DOHH2 (cell line): ENCODE results near the gene RIMBP3B.
"Not testable (repeated sequence)": the region's sequence is repeated elsewhere in the genome, so short reads cannot be mapped to it uniquely, and the experiment has no call there.

Experiments used
- H3F3A ChIP-seq: fragments of 200-600 bp; sonication (generic), shearing (Covaris generic); 2 replicates; pipeline ENCODE4 v1.6.0; 2016; ENCODE audit warnings: antibody characterized with exemption, mild to moderate bottlenecking; ENCODE audit not compliant: control insufficient read depth, insufficient read depth
- H3K27ac ChIP-seq: fragments of 200-600 bp; sonication (generic); 2 replicates; pipeline ENCODE4 v1.5.1; 2014; ENCODE audit warnings: low read depth, mild to moderate bottlenecking, low read length, moderate library complexity
- H3K27me3 ChIP-seq: fragments of 200-600 bp; sonication (generic); 2 replicates; pipeline ENCODE4 v1.6.1; 2014; ENCODE audit warnings: mild to moderate bottlenecking, low read length, mixed read lengths; ENCODE audit not compliant: control insufficient read depth
- H3K36me3 ChIP-seq: fragments of 200-600 bp; sonication (generic); 2 replicates; pipeline ENCODE4 v1.6.1; 2014; ENCODE audit warnings: mild to moderate bottlenecking, low read length, moderate library complexity, mixed read lengths; ENCODE audit not compliant: control insufficient read depth
- H3K4me1 ChIP-seq: fragments of 200-600 bp; sonication (generic); 2 replicates; pipeline ENCODE4 v1.6.1; 2014; ENCODE audit warnings: mild to moderate bottlenecking, low read length, mixed read lengths; ENCODE audit not compliant: control insufficient read depth
- H3K4me2 ChIP-seq: fragments of 200-600 bp; sonication (generic); 2 replicates; pipeline ENCODE4 v1.6.0; 2014; ENCODE audit warnings: mild to moderate bottlenecking, low read length, moderate library complexity
- H3K4me3 ChIP-seq: fragments of 200-600 bp; sonication (generic); 2 replicates; pipeline ENCODE4 v1.5.1; 2014; ENCODE audit warnings: mild to moderate bottlenecking, low read length, mixed read lengths
- H3K79me2 ChIP-seq: fragments of 200-600 bp; sonication (generic); 2 replicates; pipeline ENCODE4 v1.6.1; 2014; ENCODE audit warnings: mild to moderate bottlenecking, low read length, mixed read lengths; ENCODE audit not compliant: control insufficient read depth
- H3K9me2 ChIP-seq: fragments of 200-600 bp; sonication (generic); replicated peaks from 2 replicates; pipeline ENCODE4 v1.6.1; 2014; ENCODE audit warnings: mild to moderate bottlenecking, low read length, mixed read lengths; ENCODE audit not compliant: control insufficient read depth
- H3K9me3 ChIP-seq: fragments of 200-600 bp; sonication (generic); 2 replicates; pipeline ENCODE4 v1.6.1; 2014; ENCODE audit warnings: antibody characterized with exemption, low read length, mixed read lengths; ENCODE audit not compliant: control insufficient read depth, insufficient read depth
- H4K20me1 ChIP-seq: fragments of 200-600 bp; sonication (generic); 2 replicates; pipeline ENCODE4 v1.6.0; 2014; ENCODE audit warnings: low read depth, mild to moderate bottlenecking, antibody characterized with exemption, low read length, moderate library complexity; ENCODE audit not compliant: control insufficient read depth, insufficient read depth

Gene RIMBP3B

DNA sequence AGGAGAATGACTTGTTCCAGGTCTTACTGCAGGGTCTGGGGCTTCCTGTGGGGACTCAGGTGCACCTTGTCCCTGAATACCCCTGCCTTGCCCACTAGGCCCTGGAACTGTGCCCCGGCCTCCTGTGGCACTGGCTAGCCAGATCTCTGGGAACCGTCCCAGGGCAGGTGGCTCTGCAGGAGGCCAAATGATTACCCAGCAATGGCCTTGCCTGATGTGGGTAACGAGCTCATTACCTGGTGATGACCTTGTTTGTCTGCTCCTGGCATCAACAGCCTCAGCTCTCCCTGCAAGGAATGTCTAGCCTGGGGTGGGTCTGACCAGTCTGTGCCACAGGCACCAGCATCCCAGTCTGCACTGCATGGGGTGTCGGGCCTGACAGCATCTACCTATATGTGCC is 18.2 kb upstream of the RIMBP3B start:
- H3K4me2 ChIP-seq, H3F3A ChIP-seq, H3K79me2 ChIP-seq, H4K20me1 ChIP-seq, H3K4me3 ChIP-seq, H3K4me1 ChIP-seq, H3K27ac ChIP-seq, H3K9me2 ChIP-seq, H3K36me3 ChIP-seq, H3K9me3 ChIP-seq, H3K27me3 ChIP-seq: not testable (repeated sequence)

DNA sequence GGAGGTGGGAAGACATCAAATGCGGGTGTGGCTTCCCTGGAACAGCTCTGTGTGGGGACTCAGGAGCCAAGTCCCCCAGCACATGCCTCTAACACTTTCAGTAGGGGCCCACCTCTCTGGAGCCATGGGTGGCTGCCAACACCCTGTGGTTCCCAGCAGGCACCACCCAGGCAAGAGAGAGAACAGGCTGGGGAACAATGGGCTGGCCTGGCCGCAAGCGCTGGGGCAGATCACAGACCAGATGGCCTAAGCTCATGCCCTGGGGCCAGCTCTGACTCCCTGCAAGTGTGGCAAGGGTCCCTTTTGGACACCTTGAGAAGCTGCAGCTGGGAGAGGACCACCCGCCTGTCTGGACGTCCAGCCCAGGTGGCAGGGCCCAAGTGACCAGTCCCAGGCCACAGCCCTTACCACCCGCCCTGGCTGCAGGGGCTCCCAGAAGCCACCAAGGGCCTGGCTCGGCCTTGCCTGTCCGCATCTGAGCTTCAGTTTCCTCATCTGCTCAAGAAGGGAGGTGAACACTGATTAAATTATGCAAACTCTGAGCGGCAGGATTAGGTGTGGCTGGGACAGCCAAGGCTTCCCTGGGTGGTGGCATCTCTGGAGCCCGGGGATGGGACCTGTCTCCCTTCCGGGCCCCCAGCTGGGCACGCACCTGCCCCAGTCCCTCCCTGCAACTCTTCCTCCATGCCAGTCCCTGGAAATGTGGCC is 14.8 kb upstream of the RIMBP3B start:
- not testable (repeated sequence) for H3K27me3 ChIP-seq, H3K79me2 ChIP-seq, H3K9me3 ChIP-seq, H3K9me2 ChIP-seq, H3K27ac ChIP-seq, H3K4me2 ChIP-seq, H3K4me1 ChIP-seq, H4K20me1 ChIP-seq, H3F3A ChIP-seq, H3K36me3 ChIP-seq, H3K4me3 ChIP-seq

- H3K79me2 ChIP-seq, H3K4me2 ChIP-seq, H4K20me1 ChIP-seq, H3F3A ChIP-seq, H3K27me3 ChIP-seq, H3K9me2 ChIP-seq, H3K27ac ChIP-seq, H3K4me1 ChIP-seq, H3K36me3 ChIP-seq, H3K4me3 ChIP-seq, H3K9me3 ChIP-seq: not testable (repeated sequence)
These were observed 7.7 kb upstream of the RIMBP3B start for GRCh38 chr22:21375880-21376279.

DNA sequence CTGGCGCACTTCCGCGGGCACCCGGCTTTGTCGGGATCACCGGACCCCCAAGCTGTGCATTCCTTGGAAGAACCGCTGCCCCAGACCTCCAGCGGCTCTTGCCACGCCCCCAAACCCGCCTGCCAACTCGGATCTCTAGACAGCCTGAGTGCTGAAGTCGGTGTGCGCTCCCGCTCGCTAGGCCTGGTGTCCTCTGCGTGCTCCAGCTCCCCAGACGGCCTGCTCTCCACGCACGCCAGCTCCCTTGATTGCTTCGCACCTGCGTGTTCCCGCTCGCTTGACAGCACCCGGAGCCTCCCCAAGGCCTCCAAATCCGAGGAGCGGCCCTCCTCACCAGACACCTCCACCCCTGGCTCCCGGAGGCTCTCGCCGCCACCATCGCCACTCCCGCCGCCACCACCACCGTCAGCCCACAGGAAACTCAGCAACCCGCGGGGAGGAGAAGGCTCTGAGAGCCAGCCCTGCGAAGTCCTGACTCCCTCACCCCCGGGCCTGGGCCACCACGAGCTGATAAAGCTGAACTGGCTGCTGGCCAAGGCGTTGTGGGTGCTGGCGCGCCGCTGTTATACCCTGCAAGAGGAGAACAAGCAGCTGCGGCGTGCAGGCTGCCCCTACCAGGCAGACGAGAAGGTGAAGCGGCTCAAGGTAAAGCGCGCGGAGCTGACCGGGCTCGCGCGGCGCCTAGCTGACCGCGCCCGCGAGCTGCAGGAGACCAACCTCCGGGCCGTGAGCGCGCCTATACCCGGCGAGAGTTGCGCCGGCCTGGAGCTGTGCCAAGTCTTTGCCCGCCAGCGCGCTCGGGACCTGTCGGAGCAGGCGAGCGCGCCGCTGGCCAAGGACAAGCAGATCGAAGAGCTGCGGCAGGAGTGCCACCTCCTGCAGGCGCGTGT is 1.2 kb downstream of the RIMBP3B start:
- H3F3A ChIP-seq, H3K4me1 ChIP-seq, H4K20me1 ChIP-seq, H3K4me2 ChIP-seq, H3K9me2 ChIP-seq, H3K27ac ChIP-seq, H3K27me3 ChIP-seq, H3K9me3 ChIP-seq, H3K4me3 ChIP-seq, H3K79me2 ChIP-seq, H3K36me3 ChIP-seq: not testable (repeated sequence)

DNA sequence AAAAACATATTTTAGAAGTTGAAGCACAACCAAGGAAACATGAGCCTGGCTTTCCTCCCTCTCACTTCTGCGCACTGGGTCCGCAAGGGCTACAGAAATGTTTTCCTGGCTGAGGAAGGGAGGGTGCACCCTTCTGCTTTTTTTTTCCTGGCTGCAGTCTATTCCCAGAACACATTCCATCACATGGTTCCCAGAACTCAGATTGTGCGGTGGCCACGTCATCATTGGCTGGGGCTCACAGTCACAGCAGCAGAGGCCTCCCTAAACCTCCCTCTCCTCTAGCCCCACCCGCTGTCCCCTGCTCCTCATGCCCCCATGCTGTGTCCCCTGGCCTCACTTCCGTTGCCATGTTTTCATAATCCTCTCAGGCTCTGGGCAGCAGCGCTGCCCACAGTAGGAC is 5.9 kb downstream of the RIMBP3B start:
- not testable (repeated sequence) for H3K4me1 ChIP-seq, H3K79me2 ChIP-seq, H3F3A ChIP-seq, H3K9me2 ChIP-seq, H4K20me1 ChIP-seq, H3K4me3 ChIP-seq, H3K27ac ChIP-seq, H3K36me3 ChIP-seq, H3K27me3 ChIP-seq, H3K4me2 ChIP-seq, H3K9me3 ChIP-seq

GRCh38 chr22:21390013-21390412 is 6.5 kb downstream of the RIMBP3B start:
- not testable (repeated sequence) for H3K27ac ChIP-seq, H3K4me1 ChIP-seq, H3K27me3 ChIP-seq, H3K4me3 ChIP-seq, H3K4me2 ChIP-seq, H3K9me2 ChIP-seq, H3K36me3 ChIP-seq, H4K20me1 ChIP-seq, H3F3A ChIP-seq, H3K79me2 ChIP-seq, H3K9me3 ChIP-seq

GRCh38 chr22:21394613-21395012 is 11.1 kb downstream of the RIMBP3B start:
- H3K79me2 ChIP-seq, H3K9me2 ChIP-seq, H3K9me3 ChIP-seq, H3K4me1 ChIP-seq, H3K27ac ChIP-seq, H3K36me3 ChIP-seq, H4K20me1 ChIP-seq, H3F3A ChIP-seq, H3K4me2 ChIP-seq, H3K27me3 ChIP-seq, H3K4me3 ChIP-seq: not testable (repeated sequence)

DNA sequence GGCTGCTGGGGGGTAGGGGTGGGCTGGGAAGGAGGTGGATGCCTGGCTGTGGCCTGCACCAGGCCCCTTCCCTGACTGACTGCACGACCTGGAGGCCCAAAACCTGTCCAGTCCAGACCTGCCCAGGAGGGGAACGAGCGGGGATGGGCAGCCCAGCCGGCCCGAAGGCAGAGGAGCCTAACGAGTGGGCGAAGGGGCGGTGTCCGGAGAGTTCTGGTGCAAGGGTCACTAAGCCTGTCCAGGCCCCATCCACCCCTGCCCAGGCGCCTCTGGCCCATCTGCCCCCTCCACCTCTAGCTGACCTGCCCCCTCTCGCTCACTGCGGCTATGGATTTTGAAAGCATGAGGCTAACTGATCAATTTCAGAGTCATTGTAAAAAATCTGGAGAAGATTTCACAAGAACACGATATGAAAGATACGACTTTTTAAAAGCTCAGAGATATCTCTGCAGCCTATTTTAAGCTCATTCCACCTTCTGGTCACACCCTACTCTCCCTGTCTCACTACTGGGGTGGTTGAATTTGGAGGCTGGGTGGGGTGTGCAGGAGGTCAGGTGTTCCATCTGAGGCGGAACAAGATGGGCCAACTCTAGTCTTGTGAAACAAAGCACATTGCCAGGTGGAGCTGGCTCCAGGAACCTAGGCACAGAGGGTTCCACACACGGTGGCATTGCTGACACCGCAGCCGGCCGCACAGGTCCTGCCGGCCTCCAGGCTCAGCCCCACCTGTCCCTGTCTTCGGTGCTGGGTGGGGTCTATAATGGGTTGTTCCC is 17.8 kb downstream of the RIMBP3B start:
- not testable (repeated sequence) for H3K36me3 ChIP-seq, H3K9me3 ChIP-seq, H4K20me1 ChIP-seq, H3K4me3 ChIP-seq, H3F3A ChIP-seq, H3K4me2 ChIP-seq, H3K79me2 ChIP-seq, H3K4me1 ChIP-seq, H3K27me3 ChIP-seq, H3K9me2 ChIP-seq, H3K27ac ChIP-seq
